Activated gamma-delta T cell (primary cell): ENCODE results near the gene SOX6.
"Not testable (repeated sequence)": the region's sequence is repeated elsewhere in the genome, so short reads cannot be mapped to it uniquely, and the experiment has no call there.

Experiments used
- DNase-seq: peaks from one replicate; lab custom pipeline; 2025; lab: John Stamatoyannopoulos, UW

SOX6 gene

GRCh38 chr11:15929371-15929901 is 426.9 kb downstream of the SOX6 start:
- DNase-seq, result no peak

DNA sequence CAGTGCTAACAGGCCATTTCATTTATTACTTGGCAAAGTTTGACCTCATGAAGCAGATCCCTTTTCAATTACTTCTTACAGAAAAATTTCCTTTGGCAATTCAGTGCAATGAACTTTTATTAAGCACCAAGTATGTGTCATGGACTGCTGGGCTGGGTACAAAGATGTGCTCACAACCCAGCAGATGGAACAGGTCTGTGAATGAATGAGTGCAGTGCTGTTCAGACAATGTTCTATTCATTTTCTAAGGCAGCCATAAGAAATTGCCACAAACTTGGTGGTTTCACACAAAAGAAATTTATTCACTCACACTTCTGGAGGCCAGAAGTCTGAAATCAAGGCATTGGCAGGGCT is 428.5 kb downstream of the SOX6 start:
- DNase-seq, result no peak

GRCh38 chr11:15927196-15927863 is 429.0 kb downstream of the SOX6 start:
- no peak for DNase-seq

DNA sequence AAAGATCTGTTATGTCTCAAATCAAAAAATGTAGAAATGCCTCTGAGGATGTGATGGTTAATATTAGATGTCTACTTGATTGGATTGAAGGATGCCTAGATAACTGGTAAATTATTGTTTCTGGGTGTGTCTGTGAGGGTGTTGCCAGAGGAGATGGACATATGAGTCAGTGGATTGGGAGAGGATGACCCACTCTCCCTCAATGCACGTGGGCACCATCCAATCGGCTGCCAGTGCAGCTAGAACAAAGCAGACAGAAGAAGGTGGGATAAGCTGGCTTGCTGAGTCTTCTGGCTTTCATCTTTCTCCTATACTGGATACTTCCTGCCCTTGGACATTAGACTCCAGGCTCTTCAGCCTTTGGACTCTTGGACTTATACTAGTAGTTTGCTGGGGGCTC is 430.3 kb downstream of the SOX6 start:
- no peak for DNase-seq

GRCh38 chr11:15923183-15923582 is 433.2 kb downstream of the SOX6 start:
- DNase-seq, result no peak

DNA sequence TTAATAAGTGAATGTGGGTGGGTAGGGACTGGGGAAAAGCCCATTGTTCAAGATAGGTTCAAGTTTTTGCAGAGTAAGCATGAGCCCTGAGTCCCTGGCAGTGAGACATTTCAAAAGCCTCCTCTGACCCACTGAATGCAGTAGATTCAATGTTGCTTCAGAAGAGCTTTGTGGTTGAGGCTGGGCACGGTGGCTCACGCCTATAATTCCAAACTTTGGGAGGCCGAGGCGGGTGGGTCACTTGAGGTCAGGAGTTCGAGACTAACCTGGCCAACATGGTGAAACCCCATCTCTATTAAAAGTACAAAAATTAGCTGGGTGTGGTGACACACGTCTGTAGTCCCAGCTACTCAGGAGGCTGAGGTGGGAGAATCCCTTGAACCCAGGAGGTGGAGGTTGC is 433.6 kb downstream of the SOX6 start:
- not testable (repeated sequence) for DNase-seq

GRCh38 chr11:15920856-15921629 is 435.3 kb downstream of the SOX6 start:
- DNase-seq, result no peak

DNA sequence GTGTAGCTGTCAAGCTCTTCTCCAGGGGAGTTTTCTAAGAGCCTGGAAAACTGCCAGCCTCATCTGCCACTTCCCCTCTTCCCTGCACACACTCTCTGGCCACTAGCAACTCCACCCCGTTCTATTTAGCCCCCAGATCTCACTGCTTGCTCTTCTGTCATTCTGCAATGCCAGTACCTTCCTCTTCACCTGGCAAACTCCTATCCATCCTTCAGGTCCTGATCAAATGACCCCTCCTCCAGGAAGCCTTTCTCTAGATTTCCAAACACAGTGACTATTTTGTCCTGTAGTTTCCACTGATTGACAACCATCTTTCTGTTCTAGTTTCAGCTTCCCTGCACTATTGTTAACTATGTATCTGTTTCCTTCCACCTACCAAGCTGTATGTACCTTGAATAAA is 437.7 kb downstream of the SOX6 start:
- DNase-seq, result no peak

GRCh38 chr11:15918212-15918611 is 438.1 kb downstream of the SOX6 start:
- no peak for DNase-seq
